HG03521 (cell line): ENCODE results near the gene L3MBTL4.

Experiments used
- ATAC-seq: cut with Tn5 transposase; IDR thresholded peaks from one replicate; pipeline ENCODE4 v1.9.1; 2021; ENCODE audit warnings: mild to moderate bottlenecking, moderate library complexity; ENCODE audit not compliant: unreplicated experiment

The L3MBTL4 gene

GRCh38 chr18:5969355-5969988 is 445.2 kb downstream of the L3MBTL4 start:
- ATAC-seq, result no peak

GRCh38 chr18:5967666-5968065 is 447.0 kb downstream of the L3MBTL4 start:
- no peak for ATAC-seq

- ATAC-seq, result no peak
Observed at GRCh38 chr18:5967007-5967406, 447.7 kb downstream of the L3MBTL4 start.

GRCh38 chr18:5966514-5966913 is 448.2 kb downstream of the L3MBTL4 start:
- no peak for ATAC-seq

GRCh38 chr18:5964996-5965395 is 449.7 kb downstream of the L3MBTL4 start:
- no peak for ATAC-seq

- no peak for ATAC-seq
Observed at GRCh38 chr18:5964596-5964995, 450.1 kb downstream of the L3MBTL4 start.

GRCh38 chr18:5964108-5964507 is 450.6 kb downstream of the L3MBTL4 start:
- no peak for ATAC-seq

- ATAC-seq, result no peak
Observed at GRCh38 chr18:5963267-5963666, 451.4 kb downstream of the L3MBTL4 start.

- ATAC-seq, result no peak
Observed at GRCh38 chr18:5962362-5962761, 452.3 kb downstream of the L3MBTL4 start.

- no peak for ATAC-seq
Observed at GRCh38 chr18:5961828-5962150, 452.9 kb downstream of the L3MBTL4 start.

GRCh38 chr18:5961097-5961827 is 453.4 kb downstream of the L3MBTL4 start:
- no peak for ATAC-seq

- no peak for ATAC-seq
Observed at GRCh38 chr18:5958822-5959221, 455.9 kb downstream of the L3MBTL4 start.

GRCh38 chr18:5955861-5956260 is 458.9 kb downstream of the L3MBTL4 start:
- no peak for ATAC-seq

- no peak for ATAC-seq
Observed at GRCh38 chr18:5951515-5952091, 463.1 kb downstream of the L3MBTL4 start.

GRCh38 chr18:5948781-5949180 is 465.9 kb downstream of the L3MBTL4 start:
- no peak for ATAC-seq

- ATAC-seq, result no peak
Observed at GRCh38 chr18:5948237-5948636, 466.5 kb downstream of the L3MBTL4 start.

- no peak for ATAC-seq
Observed at GRCh38 chr18:5944448-5944847, 470.3 kb downstream of the L3MBTL4 start.

- no peak for ATAC-seq
Observed at GRCh38 chr18:5943514-5943913, 471.2 kb downstream of the L3MBTL4 start.

- ATAC-seq, result no peak
Observed at GRCh38 chr18:5942591-5942990, 472.1 kb downstream of the L3MBTL4 start.

- ATAC-seq, result no peak
Observed at GRCh38 chr18:5941890-5942289, 472.8 kb downstream of the L3MBTL4 start.

GRCh38 chr18:5939801-5940667 is 474.7 kb downstream of the L3MBTL4 start:
- no peak for ATAC-seq
